HG03469 (cell line): ENCODE data around the gene SLC6A15.

Experiments used
- ATAC-seq: cut with Tn5 transposase; IDR thresholded peaks from one replicate; pipeline ENCODE4 v1.9.1; 2021; ENCODE audit warnings: mild to moderate bottlenecking, moderate library complexity, moderate number of reproducible peaks; ENCODE audit not compliant: unreplicated experiment

SLC6A15 gene

GRCh38 chr12:84875241-84875640 lies 37.4 kb downstream of the SLC6A15 start:
- ATAC-seq, result no peak

GRCh38 chr12:84874825-84875139 lies 37.8 kb downstream of the SLC6A15 start:
- no peak for ATAC-seq

GRCh38 chr12:84874125-84874824 lies 38.3 kb downstream of the SLC6A15 start:
- ATAC-seq, result peak; percentile 95

GRCh38 chr12:84862186-84862585 lies 50.4 kb downstream of the SLC6A15 start:
- no peak for ATAC-seq

- no peak for ATAC-seq
Measured at GRCh38 chr12:84860718-84861117, 51.9 kb downstream of the SLC6A15 start.

GRCh38 chr12:84858796-84859195 lies 53.8 kb downstream of the SLC6A15 start:
- ATAC-seq, result no peak

- no peak for ATAC-seq
Measured at GRCh38 chr12:84857525-84858208, 54.9 kb downstream of the SLC6A15 start.

GRCh38 chr12:84856156-84856900 lies 56.3 kb downstream of the SLC6A15 start:
- ATAC-seq, result no peak

- ATAC-seq, result no peak
Measured at GRCh38 chr12:84843593-84844144, 68.9 kb downstream of the SLC6A15 start.

GRCh38 chr12:84842406-84843013 lies 70.1 kb downstream of the SLC6A15 start:
- peak; percentile 91 for ATAC-seq

GRCh38 chr12:84841591-84841990 lies 71.0 kb downstream of the SLC6A15 start:
- ATAC-seq, result no peak

- no peak for ATAC-seq
Measured at GRCh38 chr12:84840356-84840755, 72.2 kb downstream of the SLC6A15 start.

- no peak for ATAC-seq
Measured at GRCh38 chr12:84826925-84827324, 85.7 kb downstream of the SLC6A15 start.

GRCh38 chr12:84825149-84825548 lies 87.5 kb downstream of the SLC6A15 start:
- no peak for ATAC-seq

GRCh38 chr12:84822525-84822924 lies 90.1 kb downstream of the SLC6A15 start:
- no peak for ATAC-seq

- ATAC-seq, result no peak
Measured at GRCh38 chr12:84816916-84817695, 95.5 kb downstream of the SLC6A15 start.

GRCh38 chr12:84814664-84815245 lies 97.8 kb downstream of the SLC6A15 start:
- ATAC-seq, result no peak

- no peak for ATAC-seq
Measured at GRCh38 chr12:84813780-84814663, 98.6 kb downstream of the SLC6A15 start.

GRCh38 chr12:84811291-84811690 lies 101.3 kb downstream of the SLC6A15 start:
- no peak for ATAC-seq
